ENCODE results near the gene SIL1.

GRCh38 chr5:139079991-139080610 is 118.1 kb downstream of the SIL1 start:
- TF ChIP-seq POLR2A (IDR thresholded peaks at IDR 0.05; ENCODE audit: low read depth, low read length), result no peak
- TF ChIP-seq TAF1 (IDR thresholded peaks at IDR 0.05; ENCODE audit: borderline replicate concordance, low read depth, low read length), result no peak
- TF ChIP-seq POLR2AphosphoS5 (IDR thresholded peaks at IDR 0.05; ENCODE audit: low read depth, low read length), result no peak
